ENCODE results near the gene LRRC41. TPM values are rescaled to one million over a fixed set of nuclear protein-coding genes. Genes with fewer than 3 reads are reported as not detected.
"Not testable (repeated sequence)": the region's sequence is repeated elsewhere in the genome, so short reads cannot be mapped to it uniquely, and the experiment has no call there.

Gene LRRC41
- total RNA-seq, 3 donors from 2014 or later = 60.0 to 85.5 (median 69.2) TPM

GRCh38 chr1:46246548-46247435 lies 56.6 kb downstream of the LRRC41 start:
- DNase-seq (ENCODE audit: low spot score in 2 of 2) = peak in 1 of 2 donors; percentile 56
- intact Hi-C loops (cut with DNase I; ENCODE audit: low total_unique reads) = no loop called here

DNA sequence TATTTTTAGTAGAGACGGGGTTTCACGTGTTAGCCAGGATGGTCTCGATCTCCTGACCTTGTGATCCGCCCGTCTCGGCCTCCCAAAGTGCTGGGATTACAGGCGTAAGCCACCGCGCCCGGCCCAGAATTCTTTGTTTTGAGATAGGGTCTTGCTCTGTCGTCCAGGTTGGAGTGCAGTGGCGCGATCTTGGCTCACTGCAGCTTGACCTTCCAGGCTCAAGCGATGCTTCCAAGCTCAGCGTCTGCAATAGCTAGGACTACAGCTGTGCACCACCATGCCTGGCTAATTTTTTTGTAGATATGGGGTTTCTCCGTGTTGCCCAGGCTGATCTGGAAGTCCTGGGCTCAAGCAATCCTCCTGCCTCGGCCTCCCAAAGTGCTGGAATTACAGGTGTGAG lies 57.3 kb downstream of the LRRC41 start:
- DNase-seq (ENCODE audit: low spot score in 2 of 2); H3K36me3 ChIP-seq; H3K4me1 ChIP-seq; H3K27me3 ChIP-seq; H3K4me3 ChIP-seq; H3K27ac ChIP-seq; intact Hi-C loops (cut with DNase I; ENCODE audit: low total_unique reads); H3K9me3 ChIP-seq: not testable (repeated sequence)

More at GRCh38 chr1:46246548-46247435, 56.6 kb downstream of the LRRC41 start:
- Histone ChIP-seq H3K27me3 (no peaks in the 10 kb centered on the region), H3K9me3 (no peaks in the 10 kb centered on the region), H3K36me3 (no peaks in the 10 kb centered on the region), H3K4me3 (peak overlapping the region; percentile 44 to 75 (median 58)), H3K4me1 (peaks cover 0 to 5% of the 10 kb centered on the region in 2 donors), H3K27ac (peak overlapping the region; percentile 81 to 84)
- TF ChIP-seq POLR2A (IDR thresholded peaks at IDR 0.05) = no peak
- no peak for TF ChIP-seq POLR2AphosphoS5 (IDR thresholded peaks at IDR 0.05)
- no peak for TF ChIP-seq CTCF (IDR thresholded peaks at IDR 0.05)

GRCh38 chr1:46244656-46245371 lies 58.6 kb downstream of the LRRC41 start:
- intact Hi-C loops (cut with DNase I; ENCODE audit: low total_unique reads) = no loop called here
- Histone ChIP-seq H3K4me3 (no peak overlapping the region), H3K27ac (no peak overlapping the region), H3K9me3 (no peaks in the 10 kb centered on the region), H3K27me3 (no peaks in the 10 kb centered on the region), H3K36me3 (no peaks in the 10 kb centered on the region), H3K4me1 (peaks cover 0 to 5% of the 10 kb centered on the region in 2 donors)
- no peak for TF ChIP-seq POLR2A (IDR thresholded peaks at IDR 0.05)
- no peak for TF ChIP-seq POLR2AphosphoS5 (IDR thresholded peaks at IDR 0.05)
- no peak for TF ChIP-seq CTCF (IDR thresholded peaks at IDR 0.05)
- DNase-seq (ENCODE audit: low spot score in 2 of 2) = no peak

GRCh38 chr1:46243831-46244230 lies 59.6 kb downstream of the LRRC41 start:
- intact Hi-C loops (cut with DNase I; ENCODE audit: low total_unique reads); H3K27me3 ChIP-seq; H3K27ac ChIP-seq; H3K9me3 ChIP-seq; H3K4me1 ChIP-seq; DNase-seq (ENCODE audit: low spot score in 2 of 2); H3K36me3 ChIP-seq; H3K4me3 ChIP-seq: not testable (repeated sequence)

DNA sequence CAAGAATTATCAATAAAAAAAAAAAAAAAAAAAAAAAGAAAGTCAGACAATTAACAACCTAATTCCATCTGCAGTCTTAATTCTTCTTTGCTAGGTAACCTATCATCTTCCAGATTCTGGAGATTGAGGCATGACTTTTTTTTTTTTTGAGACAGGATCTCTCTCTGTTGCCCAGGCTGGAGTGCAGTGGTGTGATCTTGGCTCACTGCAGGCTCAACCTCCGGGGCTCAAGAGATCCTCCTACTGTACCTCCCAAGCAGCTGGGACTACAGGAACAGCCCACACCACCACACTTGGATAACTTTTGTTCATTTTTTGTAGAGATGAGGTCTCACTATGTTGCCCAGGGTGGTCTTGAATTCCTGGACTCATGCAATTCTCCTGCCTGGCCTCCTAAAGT lies 60.5 kb downstream of the LRRC41 start:
- intact Hi-C loops (cut with DNase I; ENCODE audit: low total_unique reads) = no loop called here
- Histone ChIP-seq H3K9me3 (no peaks in the 10 kb centered on the region), H3K4me1 (peaks cover 0 to 1% of the 10 kb centered on the region in 2 donors), H3K27ac (no peak overlapping the region), H3K4me3 (no peak overlapping the region), H3K27me3 (no peaks in the 10 kb centered on the region), H3K36me3 (no peaks in the 10 kb centered on the region)
- TF ChIP-seq POLR2AphosphoS5 (IDR thresholded peaks at IDR 0.05) (no peak), POLR2A (IDR thresholded peaks at IDR 0.05) (no peak), CTCF (IDR thresholded peaks at IDR 0.05) (no peak)
- DNase-seq (ENCODE audit: low spot score in 2 of 2) = no peak

- H3K27ac ChIP-seq; DNase-seq (ENCODE audit: low spot score in 2 of 2); intact Hi-C loops (cut with DNase I; ENCODE audit: low total_unique reads): not testable (repeated sequence)
These were observed 61.7 kb downstream of the LRRC41 start for GRCh38 chr1:46241733-46242132.

GRCh38 chr1:46238865-46239264 lies 64.6 kb downstream of the LRRC41 start:
- intact Hi-C loops (cut with DNase I; ENCODE audit: low total_unique reads); DNase-seq (ENCODE audit: low spot score in 2 of 2); H3K9me3 ChIP-seq; H3K27ac ChIP-seq; H3K36me3 ChIP-seq; H3K4me3 ChIP-seq; H3K27me3 ChIP-seq; H3K4me1 ChIP-seq: not testable (repeated sequence)

More at GRCh38 chr1:46241733-46242132, 61.7 kb downstream of the LRRC41 start:
- H3K4me3 ChIP-seq, H3K4me1 ChIP-seq, H3K9me3 ChIP-seq, H3K27me3 ChIP-seq, H3K36me3 ChIP-seq: not testable (repeated sequence)

Data from breast epithelium (tissue), 4 donors.